ENCODE results near the gene MPIG6B.
A peak's percentile ranks its signal among the peaks of the same experiment; 100 is the strongest.

The MPIG6B gene

DNA sequence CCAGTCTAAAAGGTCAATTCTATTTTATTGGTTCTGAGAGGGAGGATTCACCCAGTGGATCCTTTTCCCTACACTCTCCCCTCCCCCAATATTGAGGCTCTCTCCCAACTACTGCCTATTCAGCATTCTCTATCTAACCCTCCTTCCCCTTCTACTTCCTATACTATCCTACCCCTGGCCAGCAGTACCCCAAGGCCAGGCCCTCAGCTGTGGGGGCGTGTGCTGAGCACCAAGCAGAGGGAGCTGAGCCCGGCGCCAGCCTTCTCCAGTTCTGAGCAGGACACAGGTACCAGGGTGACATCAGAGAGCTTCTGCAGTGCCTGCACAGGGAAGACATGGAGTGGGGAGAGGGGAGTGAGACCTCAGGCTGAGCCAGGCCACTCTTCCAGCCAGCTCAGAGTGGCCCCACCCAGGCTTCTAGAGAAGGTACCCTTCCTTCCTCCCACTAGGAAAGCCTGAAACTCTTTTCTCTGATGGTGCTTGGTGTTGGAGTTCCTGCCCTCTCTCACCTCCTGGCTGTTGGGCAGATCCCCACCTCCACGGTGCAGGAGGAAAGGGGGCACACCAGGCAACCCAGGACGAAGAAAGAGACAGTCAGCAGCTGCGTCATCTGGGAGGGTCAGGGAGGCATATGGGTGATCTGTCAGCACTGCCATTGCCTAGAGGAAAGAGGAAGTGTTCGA is 4.0 kb downstream of the MPIG6B start:
- no peak for TF ChIP-seq POLR2A (IDR thresholded peaks at IDR 0.05; ENCODE audit: low read depth, low read length)
- TF ChIP-seq SPI1 (IDR thresholded peaks at IDR 0.05; ENCODE audit: low read depth, low read length) = peak; percentile 99
- no peak for TF ChIP-seq TAF1 (IDR thresholded peaks at IDR 0.05; ENCODE audit: low read depth, low read length)
- no peak for TF ChIP-seq POLR2AphosphoS5 (IDR thresholded peaks at IDR 0.05; ENCODE audit: low read depth, low read length)
- no peak for TF ChIP-seq POU2F2 (IDR thresholded peaks at IDR 0.05; ENCODE audit: low read depth, low read length)
- FAIRE-seq (peak; percentile 95), DNase-seq (ENCODE audit: insufficient read length, low spot score) (peak; percentile 87)

DNA sequence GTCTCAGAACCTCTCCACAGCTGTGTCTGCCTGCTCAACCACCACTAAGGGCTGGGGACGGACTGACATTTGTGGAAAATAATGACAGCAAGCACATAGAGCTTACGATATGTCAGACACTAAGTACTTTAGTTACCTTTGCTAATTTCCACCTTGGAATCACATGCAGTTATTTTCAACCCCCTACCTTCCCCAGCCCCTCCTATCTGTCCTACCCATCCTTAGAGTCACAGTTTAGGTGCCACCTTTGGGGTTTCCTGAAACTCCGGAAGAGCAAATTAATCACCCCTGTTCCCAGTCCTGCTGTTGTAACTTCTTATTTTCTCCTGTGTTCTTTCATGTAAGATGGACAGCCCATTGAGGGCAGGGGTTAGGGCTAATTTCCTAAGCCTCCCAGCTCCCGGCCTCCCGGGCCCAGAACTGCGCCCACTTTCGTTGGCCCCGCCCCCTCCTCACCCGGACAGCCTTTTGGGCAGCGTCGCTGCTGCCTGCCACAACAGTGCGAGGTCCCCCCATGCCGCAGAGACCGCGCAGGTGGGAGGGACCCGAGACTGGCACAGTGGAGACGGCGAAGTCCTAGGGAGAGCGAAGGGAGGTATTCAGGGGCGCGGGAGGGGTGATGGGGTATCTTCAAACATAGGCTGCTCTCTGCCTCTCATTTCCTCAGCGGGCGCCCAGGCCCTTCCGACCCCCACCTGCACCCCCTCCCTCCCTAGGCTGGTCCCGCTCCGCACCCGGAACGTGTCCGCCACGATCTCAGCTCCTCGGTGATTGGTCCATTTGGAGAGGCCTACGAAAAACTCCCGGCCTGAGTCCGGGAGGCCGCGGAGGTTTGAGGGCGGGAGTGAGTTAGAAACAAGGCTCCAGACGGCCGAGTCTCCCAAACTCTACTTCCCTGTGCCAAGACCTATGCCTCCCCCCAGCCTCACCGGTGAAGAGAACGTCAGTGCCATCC is 4.8 kb downstream of the MPIG6B start:
- FAIRE-seq = no peak
- DNase-seq (ENCODE audit: insufficient read length, low spot score) = no peak
- TF ChIP-seq SPI1 (IDR thresholded peaks at IDR 0.05; ENCODE audit: low read depth, low read length) (no peak), POU2F2 (IDR thresholded peaks at IDR 0.05; ENCODE audit: low read depth, low read length) (no peak), POLR2A (IDR thresholded peaks at IDR 0.05; ENCODE audit: low read depth, low read length) (no peak), PAX5 (IDR thresholded peaks at IDR 0.05; ENCODE audit: insufficient read depth, low read length, severe bottlenecking) (no peak), POLR2AphosphoS5 (IDR thresholded peaks at IDR 0.05; ENCODE audit: low read depth, low read length) (no peak), TAF1 (IDR thresholded peaks at IDR 0.05; ENCODE audit: low read depth, low read length) (no peak)

DNA sequence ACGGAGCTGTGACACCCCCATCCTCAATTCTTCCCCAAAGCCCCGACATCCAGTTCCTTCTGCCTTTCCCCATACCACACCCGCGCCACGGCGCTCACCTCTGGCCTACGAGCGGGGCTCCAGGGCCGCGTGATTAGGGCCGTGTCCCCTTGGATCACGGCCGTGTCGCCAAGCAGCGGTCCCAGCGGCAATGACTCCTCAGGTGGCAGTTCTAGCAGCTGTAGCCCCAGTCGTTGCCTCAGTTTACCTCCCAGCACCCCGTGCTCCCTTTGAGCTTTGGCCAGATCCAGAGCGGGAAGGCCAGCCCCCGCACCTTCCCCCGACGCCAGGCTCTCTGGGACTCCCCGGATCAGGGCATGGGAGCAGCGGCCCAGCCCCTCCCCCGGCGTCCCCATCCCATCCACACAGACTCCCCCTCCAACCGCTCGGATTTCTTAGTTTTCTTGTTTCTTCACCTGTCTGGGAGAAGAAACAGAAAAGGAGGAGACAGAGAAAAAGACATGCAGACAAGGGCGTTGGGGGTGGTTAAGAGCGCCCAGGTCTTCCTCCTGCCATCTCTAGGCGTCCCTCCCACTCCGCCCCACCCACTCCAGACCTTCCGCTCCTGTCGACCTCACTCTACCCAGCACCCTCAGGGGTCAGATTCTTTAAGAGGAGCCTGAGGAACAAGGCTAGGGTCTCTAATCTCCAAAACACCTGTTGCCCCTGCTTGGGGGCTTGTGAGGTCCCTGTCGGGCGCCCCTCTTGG is 5.8 kb downstream of the MPIG6B start, which contains the start of gene DDAH2:
Gene DDAH2, minus strand, starts transcription at position 533 of the 748 bp plus-strand sequence. Its CDS starts 138 bp downstream, at position 395.
- TF ChIP-seq SPI1 (IDR thresholded peaks at IDR 0.05; ENCODE audit: low read depth, low read length) = no peak
- TF ChIP-seq POU2F2 (IDR thresholded peaks at IDR 0.05; ENCODE audit: low read depth, low read length) = 0 out of 2 replicates have a peak, but pooled peaks have one; percentile 43
- FAIRE-seq (no peak), DNase-seq (ENCODE audit: insufficient read length, low spot score) (peak; percentile 69)

DNA sequence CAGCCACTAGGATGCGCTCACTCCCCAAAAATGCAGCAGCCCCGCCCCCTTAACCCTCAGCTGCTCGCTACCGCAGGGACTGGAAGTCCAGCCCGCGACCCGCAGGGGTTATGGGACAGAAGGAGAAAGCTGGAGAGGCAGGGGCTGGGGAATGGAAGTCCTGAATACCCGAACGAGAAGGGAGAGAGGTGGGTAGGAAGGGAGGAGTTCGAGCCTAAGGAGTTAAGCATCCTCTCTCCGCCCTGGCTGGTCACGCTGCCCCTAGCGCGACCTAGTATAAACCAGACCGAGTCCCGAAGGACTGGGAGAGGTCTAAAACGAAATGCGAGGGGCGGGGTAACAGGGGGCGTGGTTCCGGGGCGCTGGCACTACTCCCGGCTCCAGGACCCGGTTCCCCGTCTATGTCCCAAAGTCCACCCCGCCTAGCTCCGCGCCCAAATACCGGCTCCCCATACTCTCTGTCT is 6.4 kb downstream of the MPIG6B start:
- DNase-seq (ENCODE audit: insufficient read length, low spot score) (peak; percentile 52), FAIRE-seq (peak; percentile 86)
- TF ChIP-seq TAF1 (IDR thresholded peaks at IDR 0.05; ENCODE audit: low read depth, low read length) (no peak), POLR2A (IDR thresholded peaks at IDR 0.05; ENCODE audit: low read depth, low read length) (0 out of 2 replicates have a peak, but pooled peaks have one; percentile 6)

DNA sequence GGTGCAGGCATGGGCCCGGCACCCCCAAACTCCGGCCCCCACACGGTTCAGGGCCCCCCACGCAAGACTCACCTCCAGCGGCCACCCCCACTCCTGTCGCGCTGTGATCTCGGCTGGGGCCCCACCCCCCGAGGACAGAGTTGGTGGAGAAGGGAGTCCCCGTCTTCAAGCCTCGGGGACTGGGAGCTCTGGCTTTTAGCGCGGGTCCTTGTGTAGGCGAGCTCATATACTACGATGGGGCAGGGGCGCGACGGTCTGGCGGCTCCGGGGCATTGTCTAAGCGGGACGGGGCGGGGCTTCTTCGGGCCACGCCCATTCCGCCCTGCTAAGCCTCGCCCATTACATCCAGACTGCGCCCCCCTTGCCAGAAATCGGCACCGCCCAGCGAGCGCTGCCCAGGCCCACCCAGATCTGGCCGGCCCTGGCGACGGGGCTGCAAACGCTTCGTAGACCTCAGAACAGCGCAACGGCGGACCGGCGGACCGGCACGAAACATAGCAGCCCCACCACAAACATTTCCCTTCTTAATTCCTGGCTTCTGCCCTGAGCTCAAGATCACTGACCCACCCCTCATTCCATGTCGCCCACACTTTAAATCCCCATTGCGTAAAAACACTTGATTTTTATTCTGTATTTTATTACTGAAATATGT is 6.9 kb downstream of the MPIG6B start:
- FAIRE-seq = peak; percentile 82
- TF ChIP-seq POLR2AphosphoS5 (IDR thresholded peaks at IDR 0.05; ENCODE audit: low read depth, low read length) = peak; percentile 65; the same call in 1 of the 2 replicates
- TF ChIP-seq TAF1 (IDR thresholded peaks at IDR 0.05; ENCODE audit: low read depth, low read length) = no peak
- peak; percentile 64 for DNase-seq (ENCODE audit: insufficient read length, low spot score)

DNA sequence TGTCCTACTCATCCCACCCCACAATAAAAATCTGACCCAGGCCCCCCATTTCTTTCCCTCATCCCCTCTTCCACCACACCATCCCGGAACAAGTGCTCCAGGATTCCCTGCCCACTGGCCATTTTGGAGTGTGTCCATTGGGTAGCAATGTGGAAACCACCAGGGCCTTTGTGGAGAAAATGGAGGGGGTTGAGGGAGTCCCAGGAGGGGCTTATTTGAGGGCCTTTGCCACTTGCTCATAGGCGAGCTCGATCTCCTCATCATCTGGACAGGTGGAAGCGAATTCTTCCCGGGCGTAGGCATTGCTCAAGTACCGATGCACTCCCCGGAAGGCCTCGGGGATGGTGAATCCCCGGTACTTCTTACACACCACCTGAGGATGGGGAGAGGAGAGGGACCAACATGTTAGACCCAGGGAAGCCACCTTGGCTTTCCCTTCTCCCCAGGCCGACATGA is 7.5 kb downstream of the MPIG6B start:
- TF ChIP-seq POLR2A (IDR thresholded peaks at IDR 0.05; ENCODE audit: low read depth, low read length) = no peak
- no peak for TF ChIP-seq PAX5 (IDR thresholded peaks at IDR 0.05; ENCODE audit: insufficient read depth, low read length, severe bottlenecking)
- TF ChIP-seq TAF1 (IDR thresholded peaks at IDR 0.05; ENCODE audit: low read depth, low read length) = no peak
- no peak for TF ChIP-seq POU2F2 (IDR thresholded peaks at IDR 0.05; ENCODE audit: low read depth, low read length)
- TF ChIP-seq POLR2AphosphoS5 (IDR thresholded peaks at IDR 0.05; ENCODE audit: low read depth, low read length) = no peak
- no peak for TF ChIP-seq SPI1 (IDR thresholded peaks at IDR 0.05; ENCODE audit: low read depth, low read length)
- FAIRE-seq (no peak), DNase-seq (ENCODE audit: insufficient read length, low spot score) (no peak)

DNA sequence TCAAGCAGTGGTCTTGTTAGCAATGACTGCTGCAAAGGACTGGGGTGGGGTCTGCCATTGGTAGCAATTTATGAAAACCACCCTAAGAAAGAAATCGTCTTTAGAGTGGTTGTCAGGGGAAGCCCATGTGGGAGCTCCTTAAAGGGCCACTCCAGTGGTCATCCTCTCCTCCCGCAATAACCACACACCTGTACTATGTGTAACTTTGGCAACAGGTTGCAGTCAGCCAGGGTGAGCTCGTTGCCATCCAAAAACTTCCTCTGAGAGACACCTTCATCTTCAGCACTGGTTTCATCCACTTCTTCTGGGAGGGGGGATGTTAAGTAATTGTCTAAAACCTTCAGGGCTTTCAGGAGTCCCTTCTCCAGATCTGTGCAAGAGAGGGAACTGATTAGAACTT is 8.9 kb downstream of the MPIG6B start:
- DNase-seq (ENCODE audit: insufficient read length, low spot score) (no peak), FAIRE-seq (no peak)
- no peak for TF ChIP-seq POLR2A (IDR thresholded peaks at IDR 0.05; ENCODE audit: low read depth, low read length)
- TF ChIP-seq PAX5 (IDR thresholded peaks at IDR 0.05; ENCODE audit: insufficient read depth, low read length, severe bottlenecking) = no peak
- TF ChIP-seq SPI1 (IDR thresholded peaks at IDR 0.05; ENCODE audit: low read depth, low read length) = no peak
- no peak for TF ChIP-seq POLR2AphosphoS5 (IDR thresholded peaks at IDR 0.05; ENCODE audit: low read depth, low read length)

DNA sequence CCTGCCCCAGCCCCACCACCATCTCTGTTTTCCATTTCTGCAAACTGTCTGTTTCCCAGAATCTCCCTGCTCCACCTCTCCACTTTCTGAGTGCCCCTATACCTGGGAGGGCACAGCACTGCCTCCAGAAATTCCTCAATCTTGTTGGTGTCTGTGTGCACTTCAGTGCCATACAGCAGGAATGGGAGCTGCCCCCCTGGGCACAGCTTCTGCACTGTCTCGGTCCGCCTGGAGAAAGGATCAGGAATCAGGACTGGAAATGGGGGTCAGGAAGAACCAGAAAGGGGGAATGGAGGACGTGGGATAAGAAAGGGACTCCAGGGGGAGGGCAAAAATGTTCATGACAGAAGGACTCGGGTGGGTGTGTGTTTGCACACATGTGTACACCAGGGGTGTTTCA is 10.6 kb downstream of the MPIG6B start:
- FAIRE-seq (no peak), DNase-seq (ENCODE audit: insufficient read length, low spot score) (no peak)
- TF ChIP-seq POLR2AphosphoS5 (IDR thresholded peaks at IDR 0.05; ENCODE audit: low read depth, low read length) = no peak
- no peak for TF ChIP-seq SPI1 (IDR thresholded peaks at IDR 0.05; ENCODE audit: low read depth, low read length)
- no peak for TF ChIP-seq POLR2A (IDR thresholded peaks at IDR 0.05; ENCODE audit: low read depth, low read length)
- TF ChIP-seq POU2F2 (IDR thresholded peaks at IDR 0.05; ENCODE audit: low read depth, low read length) = no peak
- no peak for TF ChIP-seq PAX5 (IDR thresholded peaks at IDR 0.05; ENCODE audit: insufficient read depth, low read length, severe bottlenecking)
- no peak for TF ChIP-seq TAF1 (IDR thresholded peaks at IDR 0.05; ENCODE audit: low read depth, low read length)

DNA sequence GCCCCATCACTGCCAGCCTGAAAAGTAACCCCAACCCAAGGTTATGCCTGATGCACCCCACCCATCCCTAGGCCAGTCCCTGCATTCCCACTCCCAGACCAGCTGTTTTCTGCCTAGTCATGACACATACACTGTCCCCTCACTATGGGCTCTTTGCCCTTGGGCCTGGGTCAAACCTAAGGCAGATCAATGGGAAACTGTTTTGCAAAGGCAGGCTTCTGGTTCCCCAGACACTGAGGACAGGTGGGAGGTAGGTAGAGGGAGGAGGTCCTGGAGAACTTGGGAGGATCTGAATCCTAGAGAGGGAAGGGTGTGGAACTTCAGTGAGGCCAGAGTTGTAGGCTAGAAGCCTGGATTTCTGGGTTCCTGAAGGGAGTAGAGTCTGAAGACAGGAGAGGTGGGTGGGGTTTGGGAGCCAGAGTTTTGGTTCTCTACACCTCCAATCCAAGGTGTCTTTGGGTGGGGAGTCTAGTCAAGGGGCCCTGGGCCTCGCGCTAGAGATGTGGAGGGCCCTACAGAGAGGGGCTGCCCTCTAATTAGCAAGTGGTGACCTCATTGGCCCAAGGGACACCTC is 11.2 kb downstream of the MPIG6B start:
- no peak for FAIRE-seq
- TF ChIP-seq PAX5 (IDR thresholded peaks at IDR 0.05; ENCODE audit: insufficient read depth, low read length, severe bottlenecking) (no peak), SPI1 (IDR thresholded peaks at IDR 0.05; ENCODE audit: low read depth, low read length) (no peak), POLR2AphosphoS5 (IDR thresholded peaks at IDR 0.05; ENCODE audit: low read depth, low read length) (no peak), POLR2A (IDR thresholded peaks at IDR 0.05; ENCODE audit: low read depth, low read length) (no peak), POU2F2 (IDR thresholded peaks at IDR 0.05; ENCODE audit: low read depth, low read length) (no peak), TAF1 (IDR thresholded peaks at IDR 0.05; ENCODE audit: low read depth, low read length) (no peak)
- DNase-seq (ENCODE audit: insufficient read length, low spot score) = peak; percentile 65
